ENCODE results near the gene HGFAC.

Gene HGFAC

GRCh38 chr4:3411676-3412075 lies 30.1 kb upstream of the HGFAC start:
- DNase-seq (ENCODE audit: low read depth): no peak
- H3K4me3 ChIP-seq (replicated peaks; ENCODE audit: low read depth, low read length): no peak overlapping the region
- TF ChIP-seq CTCF (IDR thresholded peaks at IDR 0.05; ENCODE audit: low read length, missing control alignments): no peak

GRCh38 chr4:3412257-3413020 lies 29.3 kb upstream of the HGFAC start:
- H3K4me3 ChIP-seq (replicated peaks; ENCODE audit: low read depth, low read length): no peak overlapping the region
- no peak for DNase-seq (ENCODE audit: low read depth)
- TF ChIP-seq CTCF (IDR thresholded peaks at IDR 0.05; ENCODE audit: low read length, missing control alignments): no peak

- DNase-seq (ENCODE audit: low read depth): no peak
- no peak overlapping the region for H3K4me3 ChIP-seq (replicated peaks; ENCODE audit: low read depth, low read length)
- no peak for TF ChIP-seq CTCF (IDR thresholded peaks at IDR 0.05; ENCODE audit: low read length, missing control alignments)
These were observed 28.5 kb upstream of the HGFAC start for GRCh38 chr4:3413217-3413671.

- no peak for DNase-seq (ENCODE audit: low read depth)
- H3K4me3 ChIP-seq (replicated peaks; ENCODE audit: low read depth, low read length): no peak overlapping the region
- no peak for TF ChIP-seq CTCF (IDR thresholded peaks at IDR 0.05; ENCODE audit: low read length, missing control alignments)
These were observed 27.9 kb upstream of the HGFAC start for GRCh38 chr4:3413675-3414420.

GRCh38 chr4:3414421-3415279 lies 27.1 kb upstream of the HGFAC start:
- no peak for TF ChIP-seq CTCF (IDR thresholded peaks at IDR 0.05; ENCODE audit: low read length, missing control alignments)
- DNase-seq (ENCODE audit: low read depth): no peak
- no peak overlapping the region for H3K4me3 ChIP-seq (replicated peaks; ENCODE audit: low read depth, low read length)

GRCh38 chr4:3415471-3416141 lies 26.2 kb upstream of the HGFAC start:
- no peak overlapping the region for H3K4me3 ChIP-seq (replicated peaks; ENCODE audit: low read depth, low read length)
- DNase-seq (ENCODE audit: low read depth): no peak
- TF ChIP-seq CTCF (IDR thresholded peaks at IDR 0.05; ENCODE audit: low read length, missing control alignments): no peak

Measured in fibroblast of pulmonary artery (primary cell).